ENCODE data around the gene SYNE1.

- no peak for TF ChIP-seq USF2 (IDR thresholded peaks at IDR 0.05; ENCODE audit: low read length)
- no peak for TF ChIP-seq CTCF (IDR thresholded peaks at IDR 0.05; ENCODE audit: control extremely low read depth in 1 of 3, insufficient read depth in 1 of 3, low read depth in 1 of 3, low read length in 3 of 3)
- no peak for TF ChIP-seq EZH2 (IDR thresholded peaks at IDR 0.05; ENCODE audit: low read depth, low read length, severe bottlenecking)
- TF ChIP-seq EP300 (IDR thresholded peaks at IDR 0.05; ENCODE audit: borderline replicate concordance in 1 of 2, low read depth in 2 of 2, low read length in 2 of 2), result no peak
- TF ChIP-seq POLR2A (IDR thresholded peaks at IDR 0.05; ENCODE audit: control extremely low read depth in 1 of 2, low read depth in 2 of 2, low read length in 2 of 2), result no peak
- TF ChIP-seq GABPA (IDR thresholded peaks at IDR 0.05; ENCODE audit: borderline replicate concordance, insufficient read depth, low read length), result no peak
- no peak for TF ChIP-seq SIN3A (conservative IDR thresholded peaks at IDR 0.05 in 1 of 2, IDR thresholded peaks at IDR 0.05 in 1 of 2; ENCODE audit: low read depth in 1 of 2, low read length in 2 of 2)
- TF ChIP-seq TAF1 (IDR thresholded peaks at IDR 0.05; ENCODE audit: low read depth, low read length), result no peak
- no peak for TF ChIP-seq YY1 (IDR thresholded peaks at IDR 0.05; ENCODE audit: low read depth, low read length)
- TF ChIP-seq TBP (IDR thresholded peaks at IDR 0.05; ENCODE audit: low read depth, low read length), result no peak
- TF ChIP-seq RAD21 (IDR thresholded peaks at IDR 0.05 in 1 of 2, conservative IDR thresholded peaks at IDR 0.05 in 1 of 2; ENCODE audit: low read depth in 2 of 2, low read length in 2 of 2), result no peak
- TF ChIP-seq PHF8 (conservative IDR thresholded peaks at IDR 0.05; ENCODE audit: low read depth, low read length), result no peak
- no peak for TF ChIP-seq KDM5A (IDR thresholded peaks at IDR 0.05; ENCODE audit: low read length)
- TF ChIP-seq POLR2AphosphoS5 (IDR thresholded peaks at IDR 0.05; ENCODE audit: low read depth, low read length), result no peak
Measured at GRCh38 chr6:152091201-152091600, 546.0 kb downstream of the SYNE1 start.

Measured in H1 (cell line).